Stimulated activated CD4-positive, alpha-beta T cell treated with anti-CD3 and anti-CD28 coated beads, Interleukin-15, amount 100 ng/mL, for 1 hour (primary cell): ENCODE measurements around the gene POMGNT2.

ENCODE experiments used
- DNase-seq, 2 donors: peaks; one replicate each; pipeline ENCODE4 v3.0.0-alpha.2; 2020; ENCODE audit warnings: low read depth in 1 of 2, low spot score in 1 of 2

The POMGNT2 gene

GRCh38 chr3:43104039-43104438 is 1.8 kb downstream of the POMGNT2 start:
- no peak for DNase-seq

- no peak for DNase-seq
Observed at GRCh38 chr3:43102773-43103480, 3.0 kb downstream of the POMGNT2 start.

GRCh38 chr3:43098761-43099160 is 7.1 kb downstream of the POMGNT2 start:
- DNase-seq: no peak

- DNase-seq: no peak
Observed at GRCh38 chr3:43097400-43098080, 8.3 kb downstream of the POMGNT2 start.

GRCh38 chr3:43096761-43097160 is 9.1 kb downstream of the POMGNT2 start:
- no peak for DNase-seq

GRCh38 chr3:43095370-43095769 is 10.5 kb downstream of the POMGNT2 start:
- DNase-seq: no peak

- no peak for DNase-seq
Observed at GRCh38 chr3:43094851-43095250, 11.0 kb downstream of the POMGNT2 start.

GRCh38 chr3:43094381-43094780 is 11.5 kb downstream of the POMGNT2 start:
- DNase-seq: no peak

GRCh38 chr3:43093974-43094373 is 11.9 kb downstream of the POMGNT2 start:
- no peak for DNase-seq

GRCh38 chr3:43093006-43093405 is 12.9 kb downstream of the POMGNT2 start:
- no peak for DNase-seq

- DNase-seq: no peak
Observed at GRCh38 chr3:43091481-43091880, 14.4 kb downstream of the POMGNT2 start.

GRCh38 chr3:43090238-43090637 is 15.6 kb downstream of the POMGNT2 start:
- DNase-seq: no peak

GRCh38 chr3:43089081-43089480 is 16.8 kb downstream of the POMGNT2 start:
- DNase-seq: no peak

GRCh38 chr3:43087249-43087776 is 18.6 kb downstream of the POMGNT2 start:
- DNase-seq: no peak

- DNase-seq: no peak
Observed at GRCh38 chr3:43086460-43087165, 19.3 kb downstream of the POMGNT2 start.

GRCh38 chr3:43082457-43082856 is 23.4 kb downstream of the POMGNT2 start:
- DNase-seq: no peak

GRCh38 chr3:43081796-43082195 is 24.1 kb downstream of the POMGNT2 start:
- no peak for DNase-seq

GRCh38 chr3:43080726-43081568 is 24.9 kb downstream of the POMGNT2 start:
- DNase-seq: no peak

- no peak for DNase-seq
Observed at GRCh38 chr3:43079536-43080332, 26.1 kb downstream of the POMGNT2 start.

GRCh38 chr3:43077707-43078106 is 28.2 kb downstream of the POMGNT2 start:
- no peak for DNase-seq
